Measurements from ENCODE around the gene CHKA. TPM values are rescaled to one million over a fixed set of nuclear protein-coding genes. Genes with fewer than 3 reads are reported as not detected.

The CHKA gene
- total and polyA plus RNA-seq, 2 of the 4 experiments (the other 2 are of a cell fraction), result 4.5 to 8.4 TPM

GRCh38 chr11:68120273-68121066, 718 bp downstream of the CHKA start:
- Histone ChIP-seq H3K9ac (ENCODE audit: low read depth, low read length) (peak overlapping the region; percentile 88), H2AK9ac (replicated peaks; ENCODE audit: low read depth, low read length, poor library complexity) (peak overlapping the region; percentile 95), H4K5ac (ENCODE audit: low read depth, low read length) (no peak overlapping the region; the same call in 1 of the 2 replicates), H3K4me2 (ENCODE audit: low read depth, low read length) (peak overlapping the region; percentile 100), H3K4me3 (ENCODE audit: insufficient read depth, low read depth, low read length) (peak overlapping the region; percentile 93), H3K27me3 (ENCODE audit: control insufficient read depth, insufficient read depth, low read length) (no peaks in the 10 kb centered on the region), H3K4me1 (ENCODE audit: control insufficient read depth, insufficient read depth, low read length) (peaks cover 12% of the 10 kb centered on the region), H3K9me1 (ENCODE audit: insufficient read depth, low read length) (no peaks in the 10 kb centered on the region; the same call in 1 of the 2 replicates), H3K36me3 (ENCODE audit: control insufficient read depth, insufficient read depth, low read length) (no peaks in the 10 kb centered on the region), H2AFZ (replicated peaks; ENCODE audit: low read length, poor library complexity) (peak overlapping the region; percentile 99), H3K79me1 (ENCODE audit: low read depth in 1 of 2, low read length in 2 of 2) (peaks cover 18 to 43% of the 10 kb centered on the region in 2 experiments), H2AK5ac (ENCODE audit: low read depth, low read length) (no peak overlapping the region), H4K91ac (ENCODE audit: insufficient read depth, low read depth, low read length) (no peak overlapping the region), H2BK120ac (ENCODE audit: low read depth, low read length) (peak overlapping the region; percentile 58; the same call in 1 of the 2 replicates), H3K56ac (ENCODE audit: extremely low read depth, insufficient read depth, low read length) (no peak overlapping the region; the same call in 1 of the 2 replicates), H4K8ac (ENCODE audit: low read depth in 2 of 2, low read length in 2 of 2) (no peak overlapping the region; a peak in 1 of 4 replicates), H3K4ac (ENCODE audit: low read depth, low read length) (peak overlapping the region; percentile 81), H3K9me3 (ENCODE audit: control insufficient read depth, insufficient read depth, low read length) (no peaks in the 10 kb centered on the region), H2BK20ac (ENCODE audit: low read depth, low read length) (peak overlapping the region; percentile 75; the same call in 1 of the 2 replicates), H2BK15ac (ENCODE audit: low read depth, low read length) (no peak overlapping the region), H3K14ac (replicated peaks; ENCODE audit: low read depth, low read length) (peak overlapping the region; percentile 99), H3K23ac (ENCODE audit: low read depth, low read length) (peak overlapping the region; percentile 100), H4K20me1 (ENCODE audit: insufficient read depth, low read length) (peaks cover 15% of the 10 kb centered on the region; the same call in 1 of the 2 replicates), H3K18ac (ENCODE audit: low read depth, low read length) (0 out of 2 replicates have a peak overlapping the region, but pooled peaks have one; percentile 83), H2BK5ac (ENCODE audit: low read depth, low read length, poor library complexity, severe bottlenecking) (no peak overlapping the region), H3K27ac (ENCODE audit: insufficient read depth, low read length) (peak overlapping the region; percentile 12)
- ChIA-PET POLR2A (ENCODE audit: unreplicated experiment) (no interaction called here), CTCF (interaction anchor here (0.6 kb wide), 1 partner anchor 78 kb away, joined by 8 read pairs; no protein-coding TSS in a partner anchor)
- BruUV-seq (replicated peaks), result no TSS peak
- intact Hi-C loops (cut with micrococcal nuclease) (loop anchor here (5.0 kb wide), 1 partner anchor 87 kb away; no protein-coding TSS in a partner anchor), in situ Hi-C loops (cut with MboI; ENCODE audit: low sequenced_read_pairs) (no loop called here), dilution Hi-C loops (cut with HindIII; ENCODE audit: low sequenced_read_pairs, unreplicated experiment) (no loop called here)
- DNase-seq (peak; percentile 26), ATAC-seq (ENCODE audit: low read depth) (peak; percentile 31)
- TF ChIP-seq MAZ (IDR thresholded peaks at IDR 0.05; ENCODE audit: borderline replicate concordance, low read depth, low read length) (peak; percentile 41; the same call in 1 of the 2 replicates), NFE2L2 (IDR thresholded peaks at IDR 0.05; ENCODE audit: low read depth, low read length) (no peak), RAD21 (IDR thresholded peaks at IDR 0.05; ENCODE audit: low read length) (no peak)
- WGBS, 2 experiments (ENCODE audit: extremely low coverage in 2 of 2, insufficient read length in 1 of 2), result 3% methylated on average over 14 of the region's 73 CpGs; no CpG with 5 or more reads in 1 of the 2 experiments

Data from IMR-90 (cell line).